B cell (primary cell): ENCODE measurements around the gene ARL14EPL. TPM values are rescaled to one million over a fixed set of nuclear protein-coding genes. Genes with fewer than 3 reads are reported as not detected.

ENCODE experiments used
- ATAC-seq: fragments of 200-7000 bp; cut with Tn5 transposase; one replicate; pipeline ENCODE4 v1.10.0; 2021; ENCODE audit warnings: low read depth, mild to moderate bottlenecking, moderate number of reproducible peaks, moderate library complexity
- CTCF ChIA-PET: fragments of 350-600 bp; sonication (Branson Sonifier 250); formaldehyde crosslinking; loops from one replicate; lab custom pipeline; 2021; ENCODE audit warnings: antibody characterized with exemption, inconsistent platforms; lab: Charles Lee
- POLR2A ChIA-PET: fragments of 350-600 bp; sonication (Branson Sonifier 250); formaldehyde crosslinking; loops from one replicate; lab custom pipeline; 2021; ENCODE audit warnings: antibody characterized with exemption; lab: Charles Lee
- DNase-seq: peaks from one replicate; pipeline ENCODE4 v3.0.0; 2013
- H2AFZ ChIP-seq: 2 replicates; pipeline ENCODE4 v1.6.1; 2012; ENCODE audit warnings: mild to moderate bottlenecking, low read depth, low read length; ENCODE audit not compliant: insufficient read depth, poor library complexity, severe bottlenecking
- H3K27ac ChIP-seq, 2 donors: 1 replicate in 1 of 2; 2 replicates in 1 of 2; pipeline ENCODE4 v1.5.1; 2012 to 2013; ENCODE audit warnings: low read length in 2 of 2, mild to moderate bottlenecking in 2 of 2, moderate library complexity in 1 of 2
- H3K27me3 ChIP-seq, 4 experiments: fragments of 200-600 bp in 1 of 4; sonication (generic) in 1 of 4; replicated peaks in 1 of 4; 1 replicate in 2 of 4; 2 replicates in 2 of 4; pipeline versions ENCODE4 v1.6.1 to v1.7.0; 2013 to 2016; ENCODE audit warnings: low read length in 3 of 4, mild to moderate bottlenecking in 2 of 4, mixed read lengths in 1 of 4, moderate library complexity in 1 of 4; ENCODE audit not compliant: insufficient read depth in 4 of 4, control insufficient read depth in 3 of 4; ENCODE audit errors: control extremely low read depth in 1 of 4
- H3K36me3 ChIP-seq, 2 experiments: replicated peaks in 1 of 2; 1 replicate in 1 of 2; 2 replicates in 1 of 2; pipeline versions ENCODE4 v1.6.1 to v1.7.1; 2013; ENCODE audit warnings: low read length in 1 of 2; ENCODE audit not compliant: insufficient read depth in 2 of 2, control insufficient read depth in 1 of 2; ENCODE audit errors: control extremely low read depth in 1 of 2, extremely low read depth in 1 of 2
- H3K4me1 ChIP-seq, 2 donors: fragments of 200-600 bp in 1 of 2; sonication (generic) in 1 of 2; 1 replicate in 1 of 2; 2 replicates in 1 of 2; pipeline versions ENCODE4 v1.5.1 to v1.6.1; 2013 to 2017; ENCODE audit warnings: low read length in 2 of 2; ENCODE audit not compliant: control insufficient read depth in 2 of 2, insufficient read depth in 2 of 2
- H3K4me2 ChIP-seq: replicated peaks from 2 replicates; pipeline ENCODE3; 2012; ENCODE audit warnings: mild to moderate bottlenecking, low read depth, low read length; ENCODE audit not compliant: poor library complexity, severe bottlenecking
- H3K4me3 ChIP-seq, 5 experiments: fragments of 200-600 bp in 1 of 5; sonication (generic) in 1 of 5; 1 replicate in 3 of 5; 2 replicates in 2 of 5; pipeline versions ENCODE4 v1.5.1 to v1.7.0; 2011 to 2016; ENCODE audit warnings: low read length in 4 of 5, mild to moderate bottlenecking in 4 of 5, low read depth in 2 of 5, control low read depth in 1 of 5, moderate library complexity in 1 of 5; ENCODE audit not compliant: insufficient read depth in 1 of 5; ENCODE audit errors: control extremely low read depth in 1 of 5, extremely low read depth in 1 of 5
- H3K79me2 ChIP-seq: fragments of 200-600 bp; sonication (generic); one replicate; pipeline ENCODE4 v1.6.0; 2016; ENCODE audit warnings: low read length; ENCODE audit not compliant: control insufficient read depth, insufficient read depth
- H3K9ac ChIP-seq: fragments of 200-600 bp; sonication (generic); 2 replicates; pipeline ENCODE4 v1.6.1; 2017; ENCODE audit warnings: mild to moderate bottlenecking, low read length, moderate library complexity
- H3K9me3 ChIP-seq, 3 donors: one replicate each; pipeline versions ENCODE4 v1.6.1 to v1.7.1; 2013; ENCODE audit warnings: low read length in 2 of 3; ENCODE audit not compliant: control insufficient read depth in 2 of 3, insufficient read depth in 1 of 3; ENCODE audit errors: control extremely low read depth in 1 of 3
- H4K20me1 ChIP-seq: 2 replicates; pipeline ENCODE4 v1.6.0; 2012; ENCODE audit warnings: mild to moderate bottlenecking, low read length; ENCODE audit not compliant: insufficient read depth, control insufficient read depth, poor library complexity, severe bottlenecking
- H3K27ac Mint-ChIP-seq: one replicate; pipeline ENCODE4 v1.8.0; 2021; ENCODE audit warnings: mixed read lengths
- H3K27me3 Mint-ChIP-seq: one replicate; pipeline ENCODE4 v1.8.0; 2021; ENCODE audit warnings: mixed read lengths
- H3K4me1 Mint-ChIP-seq: one replicate; pipeline ENCODE4 v1.8.0; 2021; ENCODE audit warnings: mixed read lengths
- H3K4me3 Mint-ChIP-seq: one replicate; pipeline ENCODE4 v1.8.0; 2021; ENCODE audit warnings: mixed read lengths
- H3K9me3 Mint-ChIP-seq: one replicate; pipeline ENCODE4 v1.8.0; 2022; ENCODE audit warnings: mixed read lengths; ENCODE audit not compliant: insufficient read depth
- CTCF ChIP-seq: fragments of 200-600 bp; IDR thresholded peaks from one replicate; pipeline ENCODE4 v1.8.0; 2022; ENCODE audit warnings: antibody characterized with exemption, mild to moderate bottlenecking
- EZH2 ChIP-seq: IDR thresholded peaks from 2 replicates; pipeline ENCODE4 v1.6.1; 2012; ENCODE audit warnings: borderline replicate concordance, low read depth, mild to moderate bottlenecking, moderate library complexity, low read length; ENCODE audit not compliant: insufficient read depth, poor library complexity, severe bottlenecking
- WGBS: methylation state at CpG from one replicate; pipeline ENCODE4 v1.1.5; 2013; ENCODE audit warnings: missing lambda C conversion rate; ENCODE audit not compliant: insufficient coverage; 5-methylcytosine and 5-hydroxymethylcytosine counted together
- intact Hi-C: fragments of 100-400 bp; cut with micrococcal nuclease; formaldehyde crosslinking; loops from one replicate; pipeline ENCODE4 v1.10.0; 2022
- polyA plus RNA-seq: library from polyadenylated mRNA; depleted of rRNA; stranded (reverse); fragments of >200 nt; gene quantifications from 2 replicates; pipeline ENCODE4 v1.2.3, GENCODE V29; 2012
- total RNA-seq, 2 donors: library from RNA; stranded (reverse); fragments of 120-200 nt in 1 of 2; gene quantifications; 1 replicate in 1 of 2; 2 replicates in 1 of 2; pipeline versions ENCODE4 v1.2.3 to v1.2.4, GENCODE V29; 2013 to 2022

ARL14EPL gene
- total and polyA plus RNA-seq, 2 donors (not counting 1 experiment from before 2014, with no cell fraction given): 0.19 TPM; not detected in 1

GRCh38 chr5:116046823-116047222 is 14.6 kb downstream of the ARL14EPL start:
- H3K4me1 Mint-ChIP-seq: peaks cover 2% of the 10 kb centered on the region
- H3K79me2 ChIP-seq: no peaks in the 10 kb centered on the region
- no peak overlapping the region for H3K4me3 ChIP-seq
- H3K36me3 ChIP-seq: no peaks in the 10 kb centered on the region
- H4K20me1 ChIP-seq: no peaks in the 10 kb centered on the region
- no peaks in the 10 kb centered on the region for H3K27me3 Mint-ChIP-seq
- CTCF ChIA-PET: interaction anchor here (1.7 kb wide), 1 partner anchor 21 kb away, joined by 4 read pairs; no protein-coding TSS in a partner anchor
- POLR2A ChIA-PET: no interaction called here
- H3K27ac ChIP-seq: no peak overlapping the region
- H3K27me3 ChIP-seq: no peaks in the 10 kb centered on the region
- no peak overlapping the region for H2AFZ ChIP-seq
- TF ChIP-seq EZH2 (no peak), CTCF (no peak)
- WGBS: 83% methylated on average over 1 of the region's 2 CpGs
- H3K9ac ChIP-seq: no peak overlapping the region
- no peak overlapping the region for H3K27ac Mint-ChIP-seq
- no peak overlapping the region for H3K4me3 Mint-ChIP-seq
- intact Hi-C loops: no loop called here
- no peaks in the 10 kb centered on the region for H3K9me3 Mint-ChIP-seq
- ATAC-seq (no peak), DNase-seq (no peak)
- no peaks in the 10 kb centered on the region for H3K9me3 ChIP-seq
- no peaks in the 10 kb centered on the region for H3K4me1 ChIP-seq
- no peak overlapping the region for H3K4me2 ChIP-seq

GRCh38 chr5:116058346-116058936 is 26.2 kb downstream of the ARL14EPL start:
- Histone ChIP-seq H3K36me3 (no peaks in the 10 kb centered on the region), H3K27ac (no peak overlapping the region), H3K4me1 (no peaks in the 10 kb centered on the region), H3K4me2 (no peak overlapping the region), H3K79me2 (no peaks in the 10 kb centered on the region), H3K4me3 (no peak overlapping the region), H4K20me1 (no peaks in the 10 kb centered on the region), H3K27me3 (no peaks in the 10 kb centered on the region), H3K9ac (no peak overlapping the region), H3K9me3 (no peaks in the 10 kb centered on the region), H2AFZ (no peak overlapping the region)
- 73% methylated on average over 7 of the region's 13 CpGs for WGBS
- ATAC-seq (no peak), DNase-seq (no peak)
- no peak overlapping the region for H3K27ac Mint-ChIP-seq
- H3K4me3 Mint-ChIP-seq: no peak overlapping the region
- POLR2A ChIA-PET: no interaction called here
- H3K9me3 Mint-ChIP-seq: no peaks in the 10 kb centered on the region
- TF ChIP-seq EZH2 (no peak), CTCF (no peak)
- intact Hi-C loops: no loop called here
- H3K4me1 Mint-ChIP-seq: no peaks in the 10 kb centered on the region
- no peaks in the 10 kb centered on the region for H3K27me3 Mint-ChIP-seq
- CTCF ChIA-PET: interaction anchor here (1.4 to 1.5 kb wide), 2 partner anchors 10 to 11 kb away, joined by 4 to 5 read pairs; no protein-coding TSS in a partner anchor
